Measurements from ENCODE around the gene EREG.
A peak's percentile ranks its signal among the peaks of the same experiment; 100 is the strongest.

The EREG gene

GRCh38 chr4:74369855-74370254 lies 4.9 kb downstream of the EREG start:
- ATAC-seq = no peak
- TF ChIP-seq CSDC2 (CRISPR knock-in tag; IDR thresholded peaks at IDR 0.05) = no peak
- TF ChIP-seq SNAI2 (CRISPR knock-in tag; IDR thresholded peaks at IDR 0.05) = no peak
- TF ChIP-seq POU6F1 (CRISPR knock-in tag; IDR thresholded peaks at IDR 0.05; ENCODE audit: borderline replicate concordance, low read depth) = no peak
- no peak for TF ChIP-seq PATZ1 (CRISPR knock-in tag; IDR thresholded peaks at IDR 0.05; ENCODE audit: borderline replicate concordance)
- TF ChIP-seq ZNF70 (CRISPR knock-in tag; IDR thresholded peaks at IDR 0.05) = no peak
- TF ChIP-seq TSHZ2 (CRISPR knock-in tag; IDR thresholded peaks at IDR 0.05) = no peak
- no peak for TF ChIP-seq TCF4 (CRISPR knock-in tag; IDR thresholded peaks at IDR 0.05; ENCODE audit: borderline replicate concordance)

- TF ChIP-seq SNAI2 (CRISPR knock-in tag; IDR thresholded peaks at IDR 0.05) = no peak
- no peak for TF ChIP-seq TCF4 (CRISPR knock-in tag; IDR thresholded peaks at IDR 0.05; ENCODE audit: borderline replicate concordance)
- no peak for TF ChIP-seq GLIS3 (CRISPR knock-in tag; IDR thresholded peaks at IDR 0.05)
- no peak for TF ChIP-seq PATZ1 (CRISPR knock-in tag; IDR thresholded peaks at IDR 0.05; ENCODE audit: borderline replicate concordance)
- no peak for TF ChIP-seq CSDC2 (CRISPR knock-in tag; IDR thresholded peaks at IDR 0.05)
- no peak for TF ChIP-seq ZFP30 (CRISPR knock-in tag; IDR thresholded peaks at IDR 0.05)
- no peak for TF ChIP-seq OSR1 (CRISPR knock-in tag; IDR thresholded peaks at IDR 0.05)
- TF ChIP-seq ESRRG (CRISPR knock-in tag; IDR thresholded peaks at IDR 0.05) = no peak
- no peak for TF ChIP-seq ZNF8 (CRISPR knock-in tag; IDR thresholded peaks at IDR 0.05)
- TF ChIP-seq ZFP3 (CRISPR knock-in tag; IDR thresholded peaks at IDR 0.05) = no peak
- TF ChIP-seq CSRNP3 (CRISPR knock-in tag; IDR thresholded peaks at IDR 0.05) = no peak
- TF ChIP-seq TOX (CRISPR knock-in tag; IDR thresholded peaks at IDR 0.05; ENCODE audit: borderline replicate concordance) = no peak
- no peak for TF ChIP-seq ZNF70 (CRISPR knock-in tag; IDR thresholded peaks at IDR 0.05)
- no peak for TF ChIP-seq ARNTL (CRISPR knock-in tag; IDR thresholded peaks at IDR 0.05; ENCODE audit: borderline replicate concordance, low read depth)
- TF ChIP-seq ZC3H10 (CRISPR knock-in tag; IDR thresholded peaks at IDR 0.05) = no peak
- no peak for TF ChIP-seq PPARA (CRISPR knock-in tag; IDR thresholded peaks at IDR 0.05; ENCODE audit: borderline replicate concordance)
- ATAC-seq = peak; percentile 97
These were observed 6.0 kb downstream of the EREG start for GRCh38 chr4:74370912-74371311.

- no peak for ATAC-seq
- TF ChIP-seq CSDC2 (CRISPR knock-in tag; IDR thresholded peaks at IDR 0.05) = no peak
These were observed 9.2 kb downstream of the EREG start for GRCh38 chr4:74374128-74374527.

Data from SK-N-SH treated with all-trans-retinoic acid at 6 μM for 48 hours (cell line).